Subcutaneous preadipocyte (primary cell): ENCODE data around the gene OR2V2. TPM values are rescaled to one million over a fixed set of nuclear protein-coding genes. Genes with fewer than 3 reads are reported as not detected.

Experiments used
- total RNA-seq: library from RNA; depleted of rRNA; stranded (reverse); fragments of >200 nt; gene quantifications from 2 replicates; pipeline ENCODE4 v1.2.3, GENCODE V29; 2012

The OR2V2 gene, protein sequence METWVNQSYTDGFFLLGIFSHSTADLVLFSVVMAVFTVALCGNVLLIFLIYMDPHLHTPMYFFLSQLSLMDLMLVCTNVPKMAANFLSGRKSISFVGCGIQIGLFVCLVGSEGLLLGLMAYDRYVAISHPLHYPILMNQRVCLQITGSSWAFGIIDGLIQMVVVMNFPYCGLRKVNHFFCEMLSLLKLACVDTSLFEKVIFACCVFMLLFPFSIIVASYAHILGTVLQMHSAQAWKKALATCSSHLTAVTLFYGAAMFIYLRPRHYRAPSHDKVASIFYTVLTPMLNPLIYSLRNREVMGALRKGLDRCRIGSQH
- not detected in 2 replicates for total RNA-seq

DNA sequence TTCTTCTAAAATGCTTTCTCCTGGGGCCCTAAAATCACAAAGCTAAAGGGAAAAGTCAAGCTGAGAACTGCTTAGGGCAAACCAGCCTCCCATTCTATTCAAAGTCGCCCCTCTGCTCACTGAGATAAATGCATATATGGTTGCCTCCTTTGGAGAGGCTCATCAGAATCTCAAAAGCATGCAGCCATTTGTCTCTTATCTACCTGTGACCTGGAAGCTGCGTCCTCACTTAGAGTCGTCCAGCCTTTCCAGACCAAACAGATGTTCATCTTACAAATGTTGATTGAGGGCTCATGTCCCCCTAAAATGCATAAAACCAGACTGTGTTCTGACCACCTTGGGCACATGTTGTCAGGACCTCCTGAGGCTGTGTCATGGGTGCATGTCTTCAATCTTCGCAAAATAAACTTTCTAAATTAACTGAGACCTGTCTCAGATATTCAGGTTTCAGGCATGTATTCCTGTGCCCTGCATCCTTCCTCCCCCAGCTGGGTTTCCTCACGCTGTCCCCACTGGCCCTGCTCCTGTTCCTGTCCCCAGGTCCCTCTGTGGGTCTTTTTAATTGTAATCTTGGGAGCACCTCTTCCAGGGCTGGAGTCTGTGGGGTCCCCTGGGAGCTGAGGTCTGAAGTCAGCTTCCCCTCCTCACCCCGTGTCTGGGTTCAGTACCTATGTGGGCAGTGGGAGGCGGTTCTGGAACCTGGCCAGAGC is at the start of gene OR2V2:
OR2V2 (plus strand) TSS at position 660 of the 710 bp plus-strand sequence. CDS start 7,357 bp downstream, outside the sequence.

DNA sequence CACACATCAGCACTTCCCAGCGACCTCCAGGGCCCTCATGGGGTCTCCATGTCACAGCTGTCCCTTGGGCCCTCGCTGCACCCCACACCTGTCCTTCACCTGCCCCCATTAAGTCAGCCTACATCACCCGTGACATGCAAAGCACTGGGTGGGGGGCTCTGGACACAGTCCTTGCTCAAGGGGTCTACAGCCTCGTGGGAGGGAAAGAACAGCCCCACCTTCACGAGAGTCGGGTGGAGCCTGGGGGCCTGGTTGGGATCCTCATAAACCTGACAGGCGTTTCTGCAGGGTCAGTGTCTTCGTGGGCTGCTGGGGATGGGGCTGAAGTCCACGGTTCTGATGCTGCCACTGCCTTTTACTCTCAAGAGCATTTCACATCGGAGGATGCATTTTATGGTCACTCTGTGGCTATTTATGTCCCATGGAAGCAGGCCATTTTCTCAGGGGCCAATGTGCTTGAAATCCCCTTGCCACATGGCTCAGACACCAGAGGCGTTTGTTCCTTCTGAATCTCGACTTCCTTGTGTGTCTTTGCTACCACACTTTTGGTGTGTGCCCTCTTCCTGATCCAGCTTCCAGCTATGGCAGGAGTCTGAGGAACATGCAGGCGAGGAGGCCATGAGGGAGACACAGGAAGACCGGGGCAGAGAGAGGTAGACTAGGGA is 16.4 kb upstream of the OR2V2 start, which contains the start of gene OR2V1:
OR2V1 (minus strand) TSS at position 338 of the 665 bp plus-strand sequence. CDS start 5,865 bp downstream, outside the sequence.

DNA sequence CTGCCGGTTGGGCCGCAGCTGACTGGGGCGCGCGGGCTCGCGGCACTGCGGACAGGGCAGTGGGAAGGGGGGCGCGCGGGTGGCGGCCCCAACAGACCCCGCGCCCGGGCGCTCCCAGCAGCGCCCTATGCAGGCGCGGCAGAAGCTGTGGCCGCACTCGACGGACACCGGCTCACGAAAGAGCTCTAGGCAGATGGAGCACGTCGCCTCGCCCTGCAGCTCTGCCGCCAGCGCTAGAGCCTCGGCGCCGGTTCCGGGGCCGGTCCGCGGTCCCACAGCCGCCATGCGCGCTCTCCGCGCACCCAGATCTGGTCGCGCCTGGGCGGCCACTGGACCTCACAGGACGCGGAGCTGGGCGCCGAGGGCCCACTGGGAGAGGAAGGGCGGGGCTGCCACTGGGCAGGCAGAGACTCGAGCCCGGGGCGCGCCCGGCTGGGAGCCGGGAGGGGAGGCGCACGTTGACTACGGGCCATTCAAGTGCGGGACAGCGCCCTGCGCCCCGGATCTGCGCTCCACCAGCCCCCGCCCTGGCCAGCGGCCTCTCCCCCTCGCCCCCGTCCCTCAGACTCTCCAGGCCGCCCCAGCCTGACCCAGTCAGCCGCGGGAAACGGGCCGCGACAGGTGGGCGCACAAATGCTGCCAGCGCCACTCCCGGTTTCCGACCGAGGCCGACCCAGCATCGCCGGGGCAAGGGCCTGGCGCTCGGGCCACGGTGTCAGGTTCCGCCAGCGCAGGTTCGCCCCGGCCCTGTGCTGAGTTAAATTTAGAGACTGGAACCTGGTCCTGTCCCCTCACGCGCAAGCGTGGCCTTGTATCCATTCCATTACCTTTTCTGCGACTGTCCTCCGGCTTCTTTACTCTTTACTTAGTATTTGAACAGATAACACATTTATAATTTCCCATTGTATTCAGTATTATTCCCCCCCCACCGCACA is 57.7 kb downstream of the OR2V2 start, which contains the start of gene TRIM7:
TRIM7 (minus strand) TSS at position 371 of the 935 bp plus-strand sequence; CDS start at position 285, 86 bp downstream.

Other genes with a start within 250 kb of the OR2V2 start
- not detected in 2 replicates for gene BTNL8, start 248.4 kb upstream of the OR2V2 start, total RNA-seq
- gene BTNL3, start 158.7 kb upstream of the OR2V2 start, total RNA-seq: not detected in 2 replicates
- 0.37 TPM in 1 of 2 replicates, not detected in the other for gene BTNL9, start 107.3 kb upstream of the OR2V2 start, total RNA-seq
- not detected in 2 replicates for gene OR2V1, start 16.4 kb upstream of the OR2V2 start, total RNA-seq
- gene TRIM7, start 57.6 kb downstream of the OR2V2 start, total RNA-seq: 10.3 and 13.5 TPM in 2 replicates
- gene TRIM41, start 75.7 kb downstream of the OR2V2 start, total RNA-seq: 9.9 and 14.5 TPM in 2 replicates
- 4,244 and 5,733 TPM in 2 replicates for gene RACK1, start 96.3 kb downstream of the OR2V2 start, total RNA-seq
- gene TRIM52, start 113.6 kb downstream of the OR2V2 start, total RNA-seq: 8.8 and 12.9 TPM in 2 replicates
- gene OR4F3, start 219.7 kb downstream of the OR2V2 start, total RNA-seq: 0.37 and 0.39 TPM in 2 replicates